SK-N-SH treated with all-trans-retinoic acid at 6 μM for 48 hours (cell line): ENCODE measurements around the gene B4GALNT3.

ENCODE experiments used
- OSR1 ChIP-seq: fragments of 250-450 bp; sonication (Bioruptor Pico); IDR thresholded peaks from 2 replicates; pipeline ENCODE4 v1.8.0; 2022; ENCODE audit warnings: moderate library complexity, mild to moderate bottlenecking, inconsistent platforms
- PATZ1 ChIP-seq: fragments of 250-450 bp; sonication (Bioruptor Pico); IDR thresholded peaks from 2 replicates; pipeline ENCODE4 v1.8.0; 2020; ENCODE audit warnings: mild to moderate bottlenecking, moderate library complexity, borderline replicate concordance

- no peak for TF ChIP-seq PATZ1 (CRISPR knock-in tag)
- TF ChIP-seq OSR1 (CRISPR knock-in tag): no peak
Measured at GRCh38 chr12:479161-479560, 19.4 kb downstream of the B4GALNT3 start.
